Activated T-cell treated with anti-CD3 and anti-CD28 coated beads for 24 hours (primary cell): ENCODE results near the gene TCAP.
"Not testable (repeated sequence)": the region's sequence is repeated elsewhere in the genome, so short reads cannot be mapped to it uniquely, and the experiment has no call there.

Experiments used
- DNase-seq: peaks from one replicate; pipeline ENCODE4 v3.0.0-alpha.2; 2020; ENCODE audit warnings: low read depth

TCAP gene

GRCh38 chr17:39706383-39706782 lies 41.2 kb downstream of the TCAP start:
- no peak for DNase-seq

- DNase-seq: no peak
Measured at GRCh38 chr17:39706921-39707337, 41.8 kb downstream of the TCAP start.

GRCh38 chr17:39709319-39709997 lies 44.3 kb downstream of the TCAP start:
- DNase-seq: no peak

GRCh38 chr17:39709998-39710964 lies 45.1 kb downstream of the TCAP start:
- DNase-seq: no peak

GRCh38 chr17:39711071-39711470 lies 45.9 kb downstream of the TCAP start:
- not testable (repeated sequence) for DNase-seq

GRCh38 chr17:39711851-39712250 lies 46.7 kb downstream of the TCAP start:
- no peak for DNase-seq

- no peak for DNase-seq
Measured at GRCh38 chr17:39714234-39714633, 49.1 kb downstream of the TCAP start.

- DNase-seq: no peak
Measured at GRCh38 chr17:39715375-39716072, 50.4 kb downstream of the TCAP start.
